GM13977 (cell line): ENCODE results near the gene KIAA1328.

Source experiments
- DNase-seq: peaks from one replicate; pipeline ENCODE4 v3.0.0; 2012; ENCODE audit warnings: low spot score
- in situ Hi-C: fragments of 300-500 bp; cut with MboI; formaldehyde crosslinking; loops from one replicate; pipeline ENCODE4 v1.12.0; 2022; ENCODE audit warnings: low sequenced_read_pairs, low pct_unique_long_range_greater_than_20kb, mixed read lengths, inconsistent platforms; ENCODE audit not compliant: unreplicated experiment
- TF ChIP-seq, protein P1 (sequence below): IDR thresholded peaks from 2 replicates; pipeline ENCODE4 v1.5.1; 2012; ENCODE audit warnings: mild to moderate bottlenecking, control low read depth; ENCODE audit not compliant: insufficient read depth; ENCODE audit errors: extremely low read depth, missing control alignments

KIAA1328 gene

DNA sequence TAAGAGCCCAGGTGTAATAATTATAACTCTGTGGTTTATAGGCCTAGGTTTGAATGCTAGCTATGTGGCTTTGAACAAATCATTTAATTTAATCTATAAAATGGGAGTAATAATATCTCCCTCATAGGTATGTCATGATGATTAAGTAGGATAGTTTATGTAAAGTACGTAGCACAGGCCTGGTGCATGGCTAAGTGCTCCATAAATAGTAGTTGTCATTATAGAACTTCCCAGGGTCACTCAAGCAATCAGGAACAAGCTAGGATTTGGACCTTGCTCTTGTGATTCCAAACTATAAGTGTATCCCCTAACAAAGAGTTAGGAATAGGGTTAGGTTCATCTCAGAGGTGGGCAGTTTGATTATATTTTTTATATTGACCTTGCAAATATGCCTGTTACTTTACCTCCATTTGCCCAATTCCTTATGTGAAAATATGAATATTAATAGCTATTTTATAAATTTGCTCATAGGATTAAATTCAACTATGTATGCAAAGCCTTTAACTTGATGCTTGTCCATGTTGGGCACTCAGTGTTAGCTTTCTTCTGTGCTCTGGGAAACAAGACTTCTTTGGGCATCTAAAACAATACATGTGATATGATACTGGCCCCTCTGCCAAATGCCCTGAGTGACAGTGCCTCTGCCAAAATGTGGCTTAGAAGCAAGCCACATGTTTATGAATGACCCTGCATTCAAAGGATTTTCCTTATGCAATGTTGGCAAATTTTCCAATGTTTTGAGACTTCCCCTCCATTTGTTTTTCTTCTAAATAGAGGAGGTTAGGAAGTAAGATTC lies 353.6 kb downstream of the KIAA1328 start:
- no peak for DNase-seq
- TF ChIP-seq, protein P1, sequence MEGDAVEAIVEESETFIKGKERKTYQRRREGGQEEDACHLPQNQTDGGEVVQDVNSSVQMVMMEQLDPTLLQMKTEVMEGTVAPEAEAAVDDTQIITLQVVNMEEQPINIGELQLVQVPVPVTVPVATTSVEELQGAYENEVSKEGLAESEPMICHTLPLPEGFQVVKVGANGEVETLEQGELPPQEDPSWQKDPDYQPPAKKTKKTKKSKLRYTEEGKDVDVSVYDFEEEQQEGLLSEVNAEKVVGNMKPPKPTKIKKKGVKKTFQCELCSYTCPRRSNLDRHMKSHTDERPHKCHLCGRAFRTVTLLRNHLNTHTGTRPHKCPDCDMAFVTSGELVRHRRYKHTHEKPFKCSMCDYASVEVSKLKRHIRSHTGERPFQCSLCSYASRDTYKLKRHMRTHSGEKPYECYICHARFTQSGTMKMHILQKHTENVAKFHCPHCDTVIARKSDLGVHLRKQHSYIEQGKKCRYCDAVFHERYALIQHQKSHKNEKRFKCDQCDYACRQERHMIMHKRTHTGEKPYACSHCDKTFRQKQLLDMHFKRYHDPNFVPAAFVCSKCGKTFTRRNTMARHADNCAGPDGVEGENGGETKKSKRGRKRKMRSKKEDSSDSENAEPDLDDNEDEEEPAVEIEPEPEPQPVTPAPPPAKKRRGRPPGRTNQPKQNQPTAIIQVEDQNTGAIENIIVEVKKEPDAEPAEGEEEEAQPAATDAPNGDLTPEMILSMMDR = no peak
- in situ Hi-C loops = no loop called here

DNA sequence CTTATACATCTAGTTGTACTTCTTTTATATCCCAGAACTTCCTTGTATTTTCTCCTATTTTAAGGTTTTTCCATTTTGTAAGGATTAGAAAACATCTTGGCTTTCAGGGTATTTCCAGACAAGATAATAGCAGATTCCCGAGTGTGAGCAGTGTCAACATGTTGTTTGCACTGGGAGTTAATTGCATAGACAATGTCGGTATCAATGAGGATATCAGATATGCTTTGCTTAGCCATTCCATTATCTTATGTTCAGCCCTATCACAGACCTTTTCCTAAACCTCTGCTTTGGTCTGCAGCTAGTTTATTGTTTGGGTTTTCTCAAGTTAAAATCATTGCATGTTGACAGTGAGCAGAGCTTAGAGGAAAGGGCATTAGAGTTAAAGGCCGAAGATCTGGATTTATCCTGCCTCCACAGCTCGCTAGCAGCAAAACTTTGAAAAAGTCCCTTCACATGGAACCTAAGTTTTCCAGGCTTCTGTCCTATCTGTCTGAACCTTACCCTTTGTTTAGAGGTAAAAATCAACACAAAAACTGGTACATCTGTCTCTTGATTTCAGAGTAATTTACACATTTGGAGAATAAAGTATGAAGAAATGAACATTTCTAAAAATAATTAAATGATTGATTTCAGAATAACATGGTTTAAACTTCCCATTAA lies 355.4 kb downstream of the KIAA1328 start:
- TF ChIP-seq, protein P1 = no peak
- in situ Hi-C loops = no loop called here

DNA sequence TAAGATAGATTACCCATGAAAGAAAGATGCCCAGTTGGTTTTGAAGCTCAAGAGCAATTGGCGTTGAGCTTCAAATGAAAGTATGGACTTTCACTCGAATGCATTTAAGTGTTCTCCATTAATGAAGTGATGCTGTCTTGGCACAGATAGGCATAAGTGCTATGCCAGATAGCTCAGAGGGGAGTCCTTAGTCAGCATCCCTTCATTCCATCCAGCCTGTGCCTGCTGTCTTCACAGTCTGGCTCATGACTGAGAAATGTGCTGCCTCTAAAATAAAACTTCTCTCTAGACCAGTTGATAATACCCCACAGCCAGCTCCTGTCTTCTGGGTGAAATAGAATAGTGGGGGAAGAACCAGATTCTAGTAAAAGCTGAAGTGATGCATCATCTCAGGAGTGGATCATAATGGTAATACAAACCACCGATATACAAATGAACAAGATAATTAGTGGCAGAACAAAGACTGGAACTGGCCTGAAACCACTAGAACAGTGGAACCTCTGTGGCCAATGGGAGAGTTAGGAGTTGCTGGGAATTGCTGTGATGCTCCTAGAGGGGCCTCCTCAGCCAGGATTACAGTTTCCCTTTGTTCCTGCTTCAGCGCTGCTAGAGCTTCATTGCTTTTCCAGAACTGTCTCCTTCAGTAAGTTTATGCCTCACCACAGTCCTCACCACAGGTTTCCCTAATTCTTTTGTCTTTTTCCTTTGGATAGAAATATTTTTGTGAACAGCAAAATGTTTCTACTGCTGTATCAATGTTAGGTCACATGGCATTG lies 359.3 kb downstream of the KIAA1328 start:
- in situ Hi-C loops = no loop called here
- no peak for DNase-seq
- TF ChIP-seq, protein P1 = no peak

More for the DNA sequence above, 355.4 kb downstream of the KIAA1328 start:
- no peak for DNase-seq

DNA sequence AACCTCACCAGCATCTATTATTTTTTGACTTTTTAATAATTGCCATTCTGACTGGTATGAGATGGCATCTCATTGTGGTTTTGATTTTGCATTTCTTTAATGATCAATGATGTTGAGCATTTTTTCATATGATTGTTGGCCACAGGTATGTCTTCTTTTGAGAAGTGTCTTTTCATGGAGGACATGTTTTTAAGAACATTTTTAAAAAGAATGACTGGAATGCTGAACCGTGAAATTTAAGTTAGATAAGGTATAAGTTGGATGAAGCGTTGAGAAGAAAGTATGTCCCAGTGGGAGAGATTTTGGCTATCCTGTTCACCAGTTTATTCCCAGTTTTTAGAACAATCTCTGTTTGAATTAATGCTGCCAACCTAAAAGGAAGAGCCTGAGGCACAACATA lies 370.8 kb downstream of the KIAA1328 start:
- DNase-seq = no peak
- TF ChIP-seq, protein P1 = no peak
- in situ Hi-C loops = no loop called here

DNA sequence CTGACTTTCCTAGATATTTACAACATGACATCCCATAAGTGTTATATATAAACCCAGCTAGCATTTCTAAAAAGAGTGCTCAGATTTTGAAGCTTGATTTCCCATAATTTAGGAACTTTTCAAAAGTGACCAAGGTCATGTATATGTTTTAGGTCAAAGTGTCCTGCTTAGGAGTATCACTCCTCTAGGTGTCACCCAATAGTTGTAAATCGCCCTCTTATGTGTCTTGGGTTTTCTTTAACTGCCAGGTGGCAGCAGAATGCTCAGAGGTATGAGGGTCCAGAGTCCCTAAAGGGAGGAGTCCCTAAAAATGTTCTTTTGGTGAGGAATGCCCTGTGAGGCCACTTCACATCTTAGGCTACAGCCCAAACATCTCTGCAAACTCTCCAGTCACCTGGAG lies 378.4 kb downstream of the KIAA1328 start:
- no peak for DNase-seq
- in situ Hi-C loops = no loop called here
- TF ChIP-seq, protein P1 = no peak

DNA sequence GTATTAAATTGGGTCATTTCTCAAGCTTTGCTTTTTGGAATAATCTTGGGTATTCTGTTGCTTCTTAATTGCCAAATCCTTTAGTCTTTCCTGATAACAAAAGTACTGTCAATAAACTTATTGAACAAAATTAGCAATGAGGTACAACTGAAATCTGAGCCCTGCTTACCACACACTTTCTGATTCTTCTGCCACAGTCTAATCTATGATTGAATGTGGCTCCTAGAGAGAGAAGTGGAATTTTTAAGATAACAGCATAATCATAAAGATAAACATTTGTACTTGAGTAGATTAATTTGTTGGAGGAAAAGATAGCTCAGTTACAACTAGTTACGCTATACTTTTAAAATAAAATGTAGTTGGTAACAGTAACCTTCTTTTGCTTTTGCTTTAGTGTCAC lies 381.9 kb downstream of the KIAA1328 start:
- DNase-seq = no peak
- in situ Hi-C loops = no loop called here
- TF ChIP-seq, protein P1 = no peak
